Activated CD8-positive, alpha-beta memory T cell treated with anti-CD3 and anti-CD28 coated beads for 24 hours (primary cell): ENCODE data around the gene FITM2.
"Not testable (repeated sequence)": the region's sequence is repeated elsewhere in the genome, so short reads cannot be mapped to it uniquely, and the experiment has no call there.

Experiments
- DNase-seq: peaks from one replicate; pipeline ENCODE4 v3.0.0-alpha.2; 2020

FITM2 gene

GRCh38 chr20:44310664-44311639, at the start of gene FITM2:
TSS of gene FITM2 (minus strand) at chr20:44311202. CDS start at chr20:44311148, 54 bp downstream.
- peak; percentile 99 for DNase-seq

- no peak for DNase-seq
These were observed 49.2 kb upstream of the FITM2 start for GRCh38 chr20:44360221-44360620.

GRCh38 chr20:44358776-44359175, 47.8 kb upstream of the FITM2 start:
- DNase-seq, result no peak

- no peak for DNase-seq
These were observed 46.6 kb upstream of the FITM2 start for GRCh38 chr20:44357555-44358125.

GRCh38 chr20:44357020-44357419, 46.0 kb upstream of the FITM2 start:
- DNase-seq, result no peak

- DNase-seq, result no peak
These were observed 45.3 kb upstream of the FITM2 start for GRCh38 chr20:44356353-44356723.

- no peak for DNase-seq
These were observed 44.7 kb upstream of the FITM2 start, which contains the start of gene HNF4A for GRCh38 chr20:44355498-44356352. TSS of gene HNF4A (plus strand) at chr20:44355699. CDS start at chr20:44355805, 106 bp downstream.

GRCh38 chr20:44354979-44355497, 44.0 kb upstream of the FITM2 start:
- DNase-seq, result no peak

- DNase-seq, result no peak
These were observed 39.6 kb upstream of the FITM2 start for GRCh38 chr20:44350567-44350966.

- DNase-seq, result no peak
These were observed 38.3 kb upstream of the FITM2 start for GRCh38 chr20:44349349-44349748.

GRCh38 chr20:44348168-44348659, 37.2 kb upstream of the FITM2 start:
- no peak for DNase-seq

GRCh38 chr20:44345941-44346340, 34.9 kb upstream of the FITM2 start:
- not testable (repeated sequence) for DNase-seq

GRCh38 chr20:44345147-44345546, 34.1 kb upstream of the FITM2 start:
- DNase-seq, result no peak

- no peak for DNase-seq
These were observed 33.7 kb upstream of the FITM2 start for GRCh38 chr20:44344723-44345122.

GRCh38 chr20:44343162-44343675, 32.2 kb upstream of the FITM2 start:
- DNase-seq, result no peak

GRCh38 chr20:44342248-44342647, 31.2 kb upstream of the FITM2 start:
- no peak for DNase-seq

- no peak for DNase-seq
These were observed 25.9 kb upstream of the FITM2 start, which contains the start of gene R3HDML for GRCh38 chr20:44336725-44337380. TSS of gene R3HDML (plus strand) at chr20:44337043. CDS start at chr20:44337158, 115 bp downstream.

- DNase-seq, result no peak
These were observed 25.1 kb upstream of the FITM2 start for GRCh38 chr20:44336086-44336485.

GRCh38 chr20:44335675-44336074, 24.7 kb upstream of the FITM2 start:
- no peak for DNase-seq

- DNase-seq, result no peak
These were observed 23.7 kb upstream of the FITM2 start for GRCh38 chr20:44334709-44335108.

- DNase-seq, result no peak
These were observed 23.3 kb upstream of the FITM2 start for GRCh38 chr20:44334306-44334705.

GRCh38 chr20:44331201-44331600, 20.2 kb upstream of the FITM2 start:
- no peak for DNase-seq
